ENCODE measurements around the gene KCTD5.
"Not testable (repeated sequence)": the region's sequence is repeated elsewhere in the genome, so short reads cannot be mapped to it uniquely, and the experiment has no call there.

DNA sequence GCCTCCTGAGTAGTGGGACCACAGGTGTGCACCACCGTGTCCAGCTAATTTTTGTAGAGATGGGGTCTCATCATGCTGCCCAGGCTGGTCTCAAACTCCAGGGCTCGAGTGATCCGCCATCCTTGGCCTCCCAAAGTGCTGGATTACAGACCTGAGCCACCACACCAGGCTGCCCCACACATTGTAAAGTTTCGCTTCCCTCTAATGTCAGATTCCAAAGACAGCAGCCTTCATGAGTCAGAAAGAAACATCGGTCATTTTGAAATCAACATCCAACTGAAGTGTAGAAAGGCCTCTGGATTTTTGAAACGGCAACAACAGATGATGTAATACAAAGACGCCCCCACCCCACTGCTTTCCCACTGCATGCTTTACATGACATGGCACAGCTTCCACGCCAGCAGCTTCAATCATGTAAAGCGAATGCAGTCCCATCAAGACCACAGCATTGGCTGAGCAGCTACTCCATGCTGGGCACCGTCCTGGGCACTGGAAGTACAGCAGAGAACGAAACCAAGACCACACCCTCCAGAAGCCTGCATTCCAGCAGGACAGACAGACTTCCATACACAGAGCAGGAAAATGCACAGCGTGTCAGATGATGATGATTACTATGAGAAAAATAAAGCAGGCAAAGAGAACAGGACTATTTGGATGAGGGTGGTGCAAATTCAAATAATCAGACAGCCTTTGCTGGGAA is 37.4 kb upstream of the KCTD5 start:
- TF ChIP-seq, protein P1, sequence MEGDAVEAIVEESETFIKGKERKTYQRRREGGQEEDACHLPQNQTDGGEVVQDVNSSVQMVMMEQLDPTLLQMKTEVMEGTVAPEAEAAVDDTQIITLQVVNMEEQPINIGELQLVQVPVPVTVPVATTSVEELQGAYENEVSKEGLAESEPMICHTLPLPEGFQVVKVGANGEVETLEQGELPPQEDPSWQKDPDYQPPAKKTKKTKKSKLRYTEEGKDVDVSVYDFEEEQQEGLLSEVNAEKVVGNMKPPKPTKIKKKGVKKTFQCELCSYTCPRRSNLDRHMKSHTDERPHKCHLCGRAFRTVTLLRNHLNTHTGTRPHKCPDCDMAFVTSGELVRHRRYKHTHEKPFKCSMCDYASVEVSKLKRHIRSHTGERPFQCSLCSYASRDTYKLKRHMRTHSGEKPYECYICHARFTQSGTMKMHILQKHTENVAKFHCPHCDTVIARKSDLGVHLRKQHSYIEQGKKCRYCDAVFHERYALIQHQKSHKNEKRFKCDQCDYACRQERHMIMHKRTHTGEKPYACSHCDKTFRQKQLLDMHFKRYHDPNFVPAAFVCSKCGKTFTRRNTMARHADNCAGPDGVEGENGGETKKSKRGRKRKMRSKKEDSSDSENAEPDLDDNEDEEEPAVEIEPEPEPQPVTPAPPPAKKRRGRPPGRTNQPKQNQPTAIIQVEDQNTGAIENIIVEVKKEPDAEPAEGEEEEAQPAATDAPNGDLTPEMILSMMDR (IDR thresholded peaks at IDR 0.05), result not testable (repeated sequence)
- not testable (repeated sequence) for TF ChIP-seq POLR2A (IDR thresholded peaks at IDR 0.05)
